ENCODE measurements around the gene RAB21. TPM values are rescaled to one million over a fixed set of nuclear protein-coding genes. Genes with fewer than 3 reads are reported as not detected.

The RAB21 gene
- total RNA-seq, 4 donors from 2014 or later: 12.6 to 25.7 (median 19.9) TPM

GRCh38 chr12:71730936-71731335, 23.7 kb upstream of the RAB21 start:
- no peak overlapping the region for H3K27ac ChIP-seq
- 75 to 79% methylated on average over 7 of the region's 7 CpGs for WGBS, 2 donors
- no peak overlapping the region for H3K4me3 ChIP-seq
- TF ChIP-seq EP300 (IDR thresholded peaks at IDR 0.05) (no peak), CTCF (IDR thresholded peaks at IDR 0.05) (no peak), POLR2A (IDR thresholded peaks at IDR 0.05) (no peak)
- no peaks in the 10 kb centered on the region for H3K36me3 ChIP-seq
- H3K4me1 ChIP-seq: no peaks in the 10 kb centered on the region
- no peaks in the 10 kb centered on the region for H3K27me3 ChIP-seq
- H3K9me3 ChIP-seq: no peaks in the 10 kb centered on the region
- DNase-seq (ENCODE audit: low spot score in 2 of 2): no peak

GRCh38 chr12:71731439-71732356, 23.0 kb upstream of the RAB21 start:
- no peak for DNase-seq (ENCODE audit: low spot score in 2 of 2)
- WGBS, 2 donors: 79 to 83% methylated on average over 21 of the region's 21 CpGs
- H3K4me3 ChIP-seq: no peak overlapping the region
- no peaks in the 10 kb centered on the region for H3K4me1 ChIP-seq
- H3K9me3 ChIP-seq: no peaks in the 10 kb centered on the region
- no peaks in the 10 kb centered on the region for H3K27me3 ChIP-seq
- no peak overlapping the region for H3K27ac ChIP-seq
- no peaks in the 10 kb centered on the region for H3K36me3 ChIP-seq
- no peak for TF ChIP-seq CTCF (IDR thresholded peaks at IDR 0.05)

GRCh38 chr12:71732357-71732712, 22.3 kb upstream of the RAB21 start:
- no peaks in the 10 kb centered on the region for H3K9me3 ChIP-seq
- WGBS, 2 donors: 81 to 89% methylated on average over 3 of the region's 3 CpGs
- H3K27ac ChIP-seq: no peak overlapping the region
- H3K36me3 ChIP-seq: no peaks in the 10 kb centered on the region
- no peaks in the 10 kb centered on the region for H3K4me1 ChIP-seq
- H3K4me3 ChIP-seq: no peak overlapping the region
- no peak for TF ChIP-seq EP300 (IDR thresholded peaks at IDR 0.05)
- TF ChIP-seq CTCF (IDR thresholded peaks at IDR 0.05): no peak
- no peak for TF ChIP-seq POLR2A (IDR thresholded peaks at IDR 0.05)
- H3K27me3 ChIP-seq: no peaks in the 10 kb centered on the region
- DNase-seq (ENCODE audit: low spot score in 2 of 2): no peak

DNA sequence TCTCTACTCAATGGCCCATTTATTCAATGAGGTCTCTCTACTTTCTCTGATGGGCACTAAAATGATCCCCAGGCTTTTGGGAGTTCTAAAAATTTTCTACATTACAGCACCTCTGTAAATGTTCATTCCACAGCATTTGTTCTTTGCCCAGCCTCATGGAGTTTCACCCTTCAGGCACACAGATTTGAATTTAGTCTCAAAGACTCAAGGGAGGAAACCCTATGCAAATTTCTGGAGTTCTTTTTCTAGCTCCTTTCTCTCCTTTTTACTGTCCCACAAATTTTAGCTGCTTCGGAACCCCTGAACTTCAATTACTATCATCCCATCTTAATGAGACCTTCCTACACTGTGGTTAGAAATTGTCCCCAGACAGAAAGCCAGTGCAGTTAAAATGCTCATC, 17.5 kb upstream of the RAB21 start:
- H3K27me3 ChIP-seq: no peaks in the 10 kb centered on the region
- WGBS, 2 donors: 93 to 97% methylated on average over 1 of the region's 1 CpG

More for the DNA sequence above, 17.5 kb upstream of the RAB21 start:
- Histone ChIP-seq H3K36me3 (no peaks in the 10 kb centered on the region), H3K4me3 (no peak overlapping the region), H3K27ac (no peak overlapping the region), H3K9me3 (no peaks in the 10 kb centered on the region), H3K4me1 (no peaks in the 10 kb centered on the region)
- TF ChIP-seq CTCF (IDR thresholded peaks at IDR 0.05) (no peak), EP300 (IDR thresholded peaks at IDR 0.05) (no peak), POLR2A (IDR thresholded peaks at IDR 0.05) (no peak)
- no peak for DNase-seq (ENCODE audit: low spot score in 2 of 2)
